Progenitor cell of endocrine pancreas (in vitro differentiated cells): ENCODE results near the gene YTHDF1. TPM values are rescaled to one million over a fixed set of nuclear protein-coding genes. Genes with fewer than 3 reads are reported as not detected.

Experiments
- DNase-seq: peaks from one replicate; pipeline ENCODE4 v3.0.0; 2021; ENCODE audit warnings: low spot score; ENCODE audit not compliant: unreplicated experiment
- H3K27ac Mint-ChIP-seq: 2 replicates; pipeline ENCODE4 v1.8.0; 2021; ENCODE audit warnings: mild to moderate bottlenecking, moderate library complexity, mixed read lengths
- H3K27me3 Mint-ChIP-seq: 2 replicates; pipeline ENCODE4 v1.8.0; 2021; ENCODE audit warnings: mixed read lengths
- H3K36me3 Mint-ChIP-seq: 2 replicates; pipeline ENCODE4 v1.8.0; 2022; ENCODE audit warnings: mixed read lengths; ENCODE audit not compliant: insufficient read depth
- H3K4me1 Mint-ChIP-seq: 2 replicates; pipeline ENCODE4 v1.8.0; 2021; ENCODE audit warnings: low read depth, mixed read lengths
- H3K4me3 Mint-ChIP-seq: 2 replicates; pipeline ENCODE4 v1.8.0; 2021; ENCODE audit warnings: low read depth, mild to moderate bottlenecking, moderate library complexity, mixed read lengths
- H3K9me3 Mint-ChIP-seq: 2 replicates; pipeline ENCODE4 v1.8.0; 2021; ENCODE audit warnings: low read depth, mixed read lengths
- total RNA-seq: library from RNA; stranded (reverse); gene quantifications from 2 replicates; pipeline ENCODE4 v1.2.1, GENCODE V29; 2021
- TF ChIP-seq, protein P1 (sequence below): fragments of 200-600 bp; sonication (generic); IDR thresholded peaks from one replicate; pipeline ENCODE4 v1.5.0; 2021; ENCODE audit warnings: antibody characterized with exemption, mild to moderate bottlenecking; ENCODE audit not compliant: unreplicated experiment

YTHDF1 gene
- total RNA-seq, 1 donor from 2014 or later: 53.8 TPM

- H3K36me3 Mint-ChIP-seq: no peaks in the 10 kb centered on the region
- H3K4me3 Mint-ChIP-seq: no peak overlapping the region
- H3K27me3 Mint-ChIP-seq: peaks cover 10% of the 10 kb centered on the region
- H3K9me3 Mint-ChIP-seq: no peaks in the 10 kb centered on the region
- no peaks in the 10 kb centered on the region for H3K4me1 Mint-ChIP-seq
- TF ChIP-seq, protein P1, sequence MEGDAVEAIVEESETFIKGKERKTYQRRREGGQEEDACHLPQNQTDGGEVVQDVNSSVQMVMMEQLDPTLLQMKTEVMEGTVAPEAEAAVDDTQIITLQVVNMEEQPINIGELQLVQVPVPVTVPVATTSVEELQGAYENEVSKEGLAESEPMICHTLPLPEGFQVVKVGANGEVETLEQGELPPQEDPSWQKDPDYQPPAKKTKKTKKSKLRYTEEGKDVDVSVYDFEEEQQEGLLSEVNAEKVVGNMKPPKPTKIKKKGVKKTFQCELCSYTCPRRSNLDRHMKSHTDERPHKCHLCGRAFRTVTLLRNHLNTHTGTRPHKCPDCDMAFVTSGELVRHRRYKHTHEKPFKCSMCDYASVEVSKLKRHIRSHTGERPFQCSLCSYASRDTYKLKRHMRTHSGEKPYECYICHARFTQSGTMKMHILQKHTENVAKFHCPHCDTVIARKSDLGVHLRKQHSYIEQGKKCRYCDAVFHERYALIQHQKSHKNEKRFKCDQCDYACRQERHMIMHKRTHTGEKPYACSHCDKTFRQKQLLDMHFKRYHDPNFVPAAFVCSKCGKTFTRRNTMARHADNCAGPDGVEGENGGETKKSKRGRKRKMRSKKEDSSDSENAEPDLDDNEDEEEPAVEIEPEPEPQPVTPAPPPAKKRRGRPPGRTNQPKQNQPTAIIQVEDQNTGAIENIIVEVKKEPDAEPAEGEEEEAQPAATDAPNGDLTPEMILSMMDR: no peak
- DNase-seq: no peak
- no peak overlapping the region for H3K27ac Mint-ChIP-seq
Observed at GRCh38 chr20:63241272-63241671, 25.3 kb upstream of the YTHDF1 start.

- H3K4me1 Mint-ChIP-seq: peaks cover 1% of the 10 kb centered on the region
- H3K27me3 Mint-ChIP-seq: peaks cover 4% of the 10 kb centered on the region
- H3K4me3 Mint-ChIP-seq: no peak overlapping the region
- no peak overlapping the region for H3K27ac Mint-ChIP-seq
- H3K9me3 Mint-ChIP-seq: no peaks in the 10 kb centered on the region
- no peak for DNase-seq
- TF ChIP-seq, protein P1: no peak
- no peaks in the 10 kb centered on the region for H3K36me3 Mint-ChIP-seq
Observed at GRCh38 chr20:63240004-63240403, 24.1 kb upstream of the YTHDF1 start.

DNA sequence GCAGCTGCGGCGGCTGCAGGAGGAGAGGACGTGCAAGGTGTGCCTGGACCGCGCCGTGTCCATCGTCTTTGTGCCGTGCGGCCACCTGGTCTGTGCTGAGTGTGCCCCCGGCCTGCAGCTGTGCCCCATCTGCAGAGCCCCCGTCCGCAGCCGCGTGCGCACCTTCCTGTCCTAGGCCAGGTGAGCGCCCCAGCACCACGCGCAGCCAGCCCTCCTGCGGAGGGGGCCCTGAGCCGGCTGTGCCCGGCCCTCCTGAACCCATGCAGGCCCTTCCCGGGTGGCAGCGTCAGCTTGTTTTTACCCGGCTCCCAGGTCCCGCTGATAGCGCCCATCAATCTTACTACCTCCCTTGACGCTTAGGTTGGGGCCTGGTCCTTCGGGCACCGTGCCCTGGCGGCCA lies 23.5 kb upstream of the YTHDF1 start:
- H3K27ac Mint-ChIP-seq: no peak overlapping the region
- H3K27me3 Mint-ChIP-seq: peaks cover 4% of the 10 kb centered on the region
- no peak for DNase-seq
- no peak overlapping the region for H3K4me3 Mint-ChIP-seq
- H3K9me3 Mint-ChIP-seq: no peaks in the 10 kb centered on the region
- no peaks in the 10 kb centered on the region for H3K36me3 Mint-ChIP-seq
- TF ChIP-seq, protein P1: no peak
- peaks cover 3% of the 10 kb centered on the region for H3K4me1 Mint-ChIP-seq

DNA sequence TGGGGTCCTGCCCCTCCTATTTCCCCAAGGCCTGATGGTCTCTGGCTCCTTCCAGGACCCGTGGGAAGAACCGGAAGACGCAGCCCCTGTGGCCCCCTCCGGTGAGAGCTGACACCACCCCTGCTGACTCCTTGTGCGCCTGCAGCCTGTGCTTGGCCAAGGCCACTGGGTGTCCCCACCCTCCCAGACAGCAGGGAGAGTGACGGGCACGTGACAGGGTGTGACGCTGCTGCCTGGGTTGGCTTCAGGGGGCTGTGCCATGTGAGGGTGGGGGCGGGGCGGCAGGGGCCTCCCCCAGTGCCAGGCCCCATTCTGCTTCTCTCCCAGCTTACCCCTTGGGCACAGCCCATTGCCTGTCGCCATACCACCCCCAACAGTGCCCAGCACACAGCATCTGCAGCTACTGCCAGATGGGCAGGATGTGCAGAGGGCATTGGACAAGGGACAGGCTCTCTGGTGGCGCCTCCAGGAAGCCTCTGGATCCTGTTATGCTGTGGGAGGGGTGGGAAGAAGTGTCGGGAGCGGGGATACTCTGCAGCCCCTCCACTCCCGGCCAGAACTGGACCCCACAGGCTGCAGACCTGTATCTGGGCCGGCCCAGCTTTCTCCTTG lies 22.7 kb upstream of the YTHDF1 start:
- no peak for DNase-seq
- Mint-ChIP-seq H3K36me3 (no peaks in the 10 kb centered on the region), H3K4me3 (no peak overlapping the region), H3K4me1 (peaks cover 3% of the 10 kb centered on the region), H3K27ac (no peak overlapping the region), H3K27me3 (peaks cover 4% of the 10 kb centered on the region), H3K9me3 (no peaks in the 10 kb centered on the region)
- TF ChIP-seq, protein P1: no peak

DNA sequence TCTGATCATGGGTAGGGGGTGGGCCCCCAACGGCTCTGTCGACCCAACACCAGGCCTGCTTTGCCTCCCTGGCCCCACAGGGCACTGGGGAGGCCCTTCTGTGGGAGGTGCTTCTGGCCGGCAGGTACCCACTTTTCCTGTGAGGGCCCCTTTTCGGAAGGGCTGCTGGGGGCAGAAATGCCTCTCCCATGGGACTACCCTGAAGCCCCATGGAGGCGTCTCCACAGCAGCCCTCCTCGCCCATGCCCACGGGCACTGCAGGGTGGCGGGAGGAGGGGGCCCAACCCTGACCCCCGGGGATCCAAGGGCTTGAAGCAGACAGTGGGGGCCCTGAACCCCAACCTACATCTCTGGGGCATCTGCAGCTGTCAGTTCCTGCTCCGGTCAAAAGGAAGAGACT lies 22.1 kb upstream of the YTHDF1 start:
- TF ChIP-seq, protein P1: no peak
- H3K27ac Mint-ChIP-seq: no peak overlapping the region
- no peak for DNase-seq
- H3K4me3 Mint-ChIP-seq: no peak overlapping the region
- H3K4me1 Mint-ChIP-seq: peaks cover 3% of the 10 kb centered on the region
- peaks cover 4% of the 10 kb centered on the region for H3K27me3 Mint-ChIP-seq
- H3K9me3 Mint-ChIP-seq: no peaks in the 10 kb centered on the region
- H3K36me3 Mint-ChIP-seq: no peaks in the 10 kb centered on the region
